GM12892 (cell line): ENCODE data around the gene MDFIC.

Experiments used
- POLR2A ChIP-seq: IDR thresholded peaks from 2 replicates; pipeline ENCODE4 v1.6.1; 2011; ENCODE audit warnings: low read depth, low read length, control low read depth
- POLR2AphosphoS5 ChIP-seq: IDR thresholded peaks from 2 replicates; pipeline ENCODE4 v1.6.1; 2011; ENCODE audit warnings: low read depth, low read length, control low read depth
- TAF1 ChIP-seq: IDR thresholded peaks from 2 replicates; pipeline ENCODE4 v1.6.1; 2011; ENCODE audit warnings: low read depth, mild to moderate bottlenecking, control low read depth, low read length, borderline replicate concordance

GRCh38 chr7:114969096-114969495 lies 47.2 kb downstream of the MDFIC start:
- TF ChIP-seq POLR2AphosphoS5: no peak
- no peak for TF ChIP-seq POLR2A
- TF ChIP-seq TAF1: no peak
